SK-N-SH (cell line): Measurements from ENCODE around the gene NAV1. TPM values are rescaled to one million over a fixed set of nuclear protein-coding genes. Genes with fewer than 3 reads are reported as not detected.

ENCODE experiments used
- CTCF ChIA-PET: fragments of 300-600, 350-600 bp; formaldehyde crosslinking; extraction: SDS; loops from one replicate; lab custom pipeline; 2021; lab: Yijun Ruan, JAX
- POLR2A ChIA-PET: fragments of 350-600 bp; sonication (Branson Sonifier 250); formaldehyde crosslinking; extraction: SDS; loops from one replicate; lab custom pipeline; 2020; ENCODE audit warnings: antibody characterized with exemption, inconsistent platforms; lab: Yijun Ruan, JAX
- DNase-seq: peaks from one replicate; pipeline ENCODE4 v3.0.0; 2012
- H2AFZ ChIP-seq: fragments of 200-600 bp; sonication (generic); 2 replicates; pipeline ENCODE4 v1.8.1; 2016; ENCODE audit warnings: antibody characterized with exemption, mild to moderate bottlenecking, low read depth
- H3F3A ChIP-seq: fragments of 200-600 bp; sonication (generic); replicated peaks from 2 replicates; pipeline ENCODE3; 2016; ENCODE audit warnings: antibody characterized with exemption, mild to moderate bottlenecking; ENCODE audit not compliant: insufficient read depth
- H3K27ac ChIP-seq, 2 experiments: fragments of 200-500 bp in 1 of 2; fragments of 200-600 bp in 1 of 2; sonication (Bioruptor generic) in 1 of 2; sonication (generic), shearing (Covaris generic) in 1 of 2; 2 replicates each; pipeline versions ENCODE4 v1.5.1 to v1.6.1; 2014 to 2016; ENCODE audit warnings: low read depth in 2 of 2, inconsistent platforms in 1 of 2, low read length in 1 of 2, mild to moderate bottlenecking in 1 of 2, mixed read lengths in 1 of 2
- H3K27me3 ChIP-seq: fragments of 200-600 bp; sonication (generic), shearing (Covaris generic); 2 replicates; pipeline ENCODE4 v1.6.1; 2016; ENCODE audit warnings: mixed run types; ENCODE audit not compliant: insufficient read depth
- H3K36me3 ChIP-seq, 2 experiments: fragments of 200-500 bp in 1 of 2; fragments of 200-600 bp in 1 of 2; sonication (Bioruptor generic) in 1 of 2; sonication (generic) in 1 of 2; replicated peaks in 1 of 2; 2 replicates each; pipeline versions ENCODE3 to v1.5.1; 2014 to 2016; ENCODE audit warnings: low read length in 1 of 2, mild to moderate bottlenecking in 1 of 2; ENCODE audit not compliant: insufficient read depth in 2 of 2, control insufficient read depth in 1 of 2
- H3K4me1 ChIP-seq, 2 experiments: fragments of 200-500 bp in 1 of 2; fragments of 200-600 bp in 1 of 2; sonication (Bioruptor generic) in 1 of 2; sonication (generic), shearing (Covaris generic) in 1 of 2; 2 replicates each; pipeline versions ENCODE4 v1.5.1 to v1.6.1; 2014 to 2016; ENCODE audit warnings: low read depth in 1 of 2, low read length in 1 of 2, mixed run types in 1 of 2; ENCODE audit not compliant: insufficient read depth in 2 of 2, control insufficient read depth in 1 of 2
- H3K4me2 ChIP-seq: fragments of 200-600 bp; sonication (generic), shearing (Covaris generic); 2 replicates; pipeline ENCODE4 v1.6.1; 2017; ENCODE audit warnings: mixed run types
- H3K4me3 ChIP-seq, 2 experiments: fragments of 200-500 bp in 1 of 2; fragments of 200-600 bp in 1 of 2; sonication (Bioruptor generic) in 1 of 2; sonication (generic), shearing (Covaris generic) in 1 of 2; 2 replicates each; pipeline versions ENCODE4 v1.5.1 to v1.8.1; 2014 to 2016; ENCODE audit warnings: low read depth in 2 of 2, inconsistent platforms in 1 of 2, low read length in 1 of 2, mild to moderate bottlenecking in 1 of 2, mixed read lengths in 1 of 2, moderate library complexity in 1 of 2
- H3K79me2 ChIP-seq: fragments of 200-600 bp; sonication (generic); 2 replicates; pipeline ENCODE4 v1.8.1; 2017; ENCODE audit warnings: mild to moderate bottlenecking; ENCODE audit not compliant: insufficient read depth
- H3K9ac ChIP-seq: fragments of 200-600 bp; sonication (generic); 2 replicates; pipeline ENCODE4 v1.6.1; 2017; ENCODE audit warnings: mixed run types
- H3K9me2 ChIP-seq: fragments of 200-600 bp; sonication (generic); 2 replicates; pipeline ENCODE4 v1.6.1; 2017; ENCODE audit warnings: mixed run types
- H3K9me3 ChIP-seq: fragments of 200-600 bp; sonication (generic); 2 replicates; pipeline ENCODE4 v1.6.1; 2017; ENCODE audit warnings: mixed run types, mild to moderate bottlenecking, moderate library complexity
- H4K20me1 ChIP-seq: fragments of 200-600 bp; sonication (generic); 2 replicates; pipeline ENCODE4 v1.6.1; 2017; ENCODE audit warnings: mild to moderate bottlenecking, mixed run types; ENCODE audit not compliant: insufficient read depth
- CHD2 ChIP-seq: fragments of 150-350 bp; IDR thresholded peaks from 2 replicates; pipeline ENCODE4 v1.6.1; 2018; ENCODE audit warnings: low read length; ENCODE audit not compliant: partially characterized antibody
- ELF1 ChIP-seq: IDR thresholded peaks from 2 replicates; pipeline ENCODE4 v1.4.0; 2012
- EP300 ChIP-seq, 2 experiments: IDR thresholded peaks; 2 replicates each; pipeline versions ENCODE4 v1.4.0 to v1.6.1; 2012; ENCODE audit warnings: borderline replicate concordance in 1 of 2, low read depth in 1 of 2, low read length in 1 of 2
- FOSL2 ChIP-seq: IDR thresholded peaks from 2 replicates; pipeline ENCODE4 v1.4.0; 2012; ENCODE audit warnings: low read depth, mild to moderate bottlenecking, moderate library complexity, borderline replicate concordance
- FOXJ3 ChIP-seq: sonication (generic); formaldehyde crosslinking; IDR thresholded peaks from 2 replicates; pipeline ENCODE4 v1.5.1; 2020; ENCODE audit warnings: mild to moderate bottlenecking, missing genetic modification reagents
- GABPA ChIP-seq: IDR thresholded peaks from 2 replicates; pipeline ENCODE4 v1.4.0; 2012; ENCODE audit warnings: low read depth, mild to moderate bottlenecking
- GATA2 ChIP-seq: sonication (generic); formaldehyde crosslinking; IDR thresholded peaks from 2 replicates; pipeline ENCODE4 v1.5.0; 2020; ENCODE audit warnings: mild to moderate bottlenecking, missing genetic modification reagents
- IRF3 ChIP-seq: fragments of 150-350 bp; IDR thresholded peaks from 2 replicates; pipeline ENCODE4 v1.6.1; 2016; ENCODE audit warnings: mild to moderate bottlenecking, low read depth, low read length
- JUND ChIP-seq: IDR thresholded peaks from 2 replicates; pipeline ENCODE4 v1.4.0; 2012
- MAX ChIP-seq: IDR thresholded peaks from 2 replicates; pipeline ENCODE4 v1.4.0; 2012; ENCODE audit warnings: low read depth
- MEF2A ChIP-seq: IDR thresholded peaks from 2 replicates; pipeline ENCODE4 v1.4.0; 2012; ENCODE audit warnings: low read depth, borderline replicate concordance
- NFIC ChIP-seq: IDR thresholded peaks from 2 replicates; pipeline ENCODE4 v1.4.0; 2012; ENCODE audit warnings: borderline replicate concordance
- NRF1 ChIP-seq: IDR thresholded peaks from 2 replicates; pipeline ENCODE4 v1.6.1; 2012; ENCODE audit warnings: low read depth, mild to moderate bottlenecking, low read length
- PBX3 ChIP-seq: IDR thresholded peaks from 2 replicates; pipeline ENCODE4; 2012
- POLR2AphosphoS5 ChIP-seq: IDR thresholded peaks from 2 replicates; pipeline ENCODE4 v1.6.1; 2012; ENCODE audit warnings: low read depth, low read length
- RAD21 ChIP-seq: IDR thresholded peaks from 2 replicates; pipeline ENCODE4 v1.6.1; 2012; ENCODE audit warnings: mild to moderate bottlenecking, low read length
- RFX5 ChIP-seq: IDR thresholded peaks from 2 replicates; pipeline ENCODE4 v1.6.1; 2012; ENCODE audit warnings: mild to moderate bottlenecking, improper control_type of control experiment, low read length
- RXRA ChIP-seq: IDR thresholded peaks from 2 replicates; pipeline ENCODE4 v1.4.0; 2012; ENCODE audit warnings: low read depth, mild to moderate bottlenecking, borderline replicate concordance
- SIN3A ChIP-seq: IDR thresholded peaks from 2 replicates; pipeline ENCODE4 v1.6.1; 2012; ENCODE audit warnings: low read depth, mild to moderate bottlenecking, low read length, moderate library complexity, borderline replicate concordance
- TAF1 ChIP-seq: IDR thresholded peaks from 2 replicates; pipeline ENCODE4 v1.6.1; 2012; ENCODE audit warnings: low read depth, mild to moderate bottlenecking, low read length, moderate library complexity, borderline replicate concordance
- TCF12 ChIP-seq: IDR thresholded peaks from 2 replicates; pipeline ENCODE4 v1.4.0; 2012
- TEAD4 ChIP-seq: IDR thresholded peaks from 2 replicates; pipeline ENCODE4 v1.4.0; 2012; ENCODE audit warnings: mild to moderate bottlenecking, borderline replicate concordance; ENCODE audit not compliant: insufficient read depth
- USF1 ChIP-seq: IDR thresholded peaks from 2 replicates; pipeline ENCODE4 v1.4.0; 2012; ENCODE audit warnings: low read depth, borderline replicate concordance
- USF2 ChIP-seq: fragments of 150-350 bp; IDR thresholded peaks from 2 replicates; pipeline ENCODE4 v1.6.1; 2017; ENCODE audit warnings: antibody characterized with exemption, low read length, low read depth, borderline replicate concordance
- YY1 ChIP-seq: IDR thresholded peaks from 2 replicates; pipeline ENCODE4 v1.4.0; 2012; ENCODE audit warnings: low read depth, mild to moderate bottlenecking
- ZBTB33 ChIP-seq: IDR thresholded peaks from 2 replicates; pipeline ENCODE4 v1.4.0; 2012; ENCODE audit warnings: low read depth, borderline replicate concordance
- WGBS: methylation state at CpG from one replicate; pipeline ENCODE4 v1.1.6; 2017; ENCODE audit warnings: low lambda C conversion rate; 5-methylcytosine and 5-hydroxymethylcytosine counted together
- polyA plus RNA-seq, 3 experiments: library from polyadenylated mRNA; depleted of rRNA; stranded (reverse); fragments of >200 nt; gene quantifications; 2 replicates each; pipeline ENCODE4 v1.2.3, GENCODE V29; 2012

NAV1 gene
- 13.3 and 16.1 TPM in 2 replicates for polyA plus RNA-seq (2012; rRNA removed)
- 11.1 and 14.3 TPM in 2 replicates for polyA plus RNA-seq (2012; cell fraction: cytosol; rRNA removed)
- polyA plus RNA-seq (2012; cell fraction: nucleus; rRNA removed): 39.7 and 44.9 TPM in 2 replicates

GRCh38 chr1:201538612-201539551 is at the start of gene NAV1:
Gene NAV1 (plus strand): TSS chr1:201539127. CDS start chr1:201622885, 83,758 bp downstream.
- peaks cover 5% of the 10 kb centered on the region; the same call in 1 of the 2 replicates for H4K20me1 ChIP-seq
- CTCF ChIA-PET: interaction anchor here (0.9 to 14.0 kb wide), 8 partner anchors 8 to 254 kb away, joined by 3 to 196 read pairs (median 9); no protein-coding TSS in a partner anchor
- peaks cover 65% of the 10 kb centered on the region for H3K79me2 ChIP-seq
- peak within 1 kb of the TSS; percentile 94 for H3K9ac ChIP-seq
- H3K36me3 ChIP-seq: no peaks in the 10 kb centered on the region
- peak; percentile 90 for DNase-seq
- H3K4me2 ChIP-seq: peak within 1 kb of the TSS; percentile 93
- no peaks in the 10 kb centered on the region for H3K27me3 ChIP-seq
- POLR2A ChIA-PET: interaction anchor here (0.6 to 1.9 kb wide), 3 partner anchors 70 to 220 kb away, joined by 3 to 5 read pairs (median 4); partner anchors contain the start of gene PHLDA3
- H2AFZ ChIP-seq: 0 out of 2 replicates have a peak within 1 kb of the TSS, but pooled peaks have one; percentile 7
- peaks cover 82% of the 10 kb centered on the region for H3F3A ChIP-seq
- H3K4me1 ChIP-seq: peaks cover 38 to 46% of the 10 kb centered on the region in 2 experiments
- peak within 1 kb of the TSS; percentile 90 to 92 for H3K4me3 ChIP-seq
- no peaks in the 10 kb centered on the region for H3K9me3 ChIP-seq
- H3K27ac ChIP-seq: peak within 1 kb of the TSS; percentile 84 to 94
- 0% methylated on average over 13 of the region's 93 CpGs for WGBS
- H3K9me2 ChIP-seq: no peaks in the 10 kb centered on the region
- TF ChIP-seq ZBTB33 (peak; percentile 20; the same call in 1 of the 2 replicates), IRF3 (no peak), RXRA (peak; percentile 95), EP300 (IDR thresholded peaks at IDR 0.05; ENCODE audit: borderline replicate concordance in 1 of 2, low read depth in 1 of 2, low read length in 1 of 2) (peak in 1 of 2 experiments; percentile 51; a peak in 1 of 4 replicates), GATA2 (no peak), POLR2AphosphoS5 (peak; percentile 61; the same call in 1 of the 2 replicates), YY1 (no peak), USF1 (0 out of 2 replicates have a peak, but pooled peaks have one; percentile 53), JUND (peak; percentile 41), FOXJ3 (no peak), SIN3A (no peak), MEF2A (no peak; the same call in 1 of the 2 replicates), USF2 (no peak), ELF1 (no peak), RAD21 (no peak), TCF12 (peak; percentile 65), FOSL2 (peak; percentile 54; the same call in 1 of the 2 replicates), RFX5 (no peak), PBX3 (peak; percentile 21), NRF1 (no peak), TEAD4 (peak; percentile 77), MAX (peak; percentile 58; the same call in 1 of the 2 replicates), CHD2 (peak; percentile 59), NFIC (peak; percentile 77), GABPA (no peak), TAF1 (peak; percentile 59; the same call in 1 of the 2 replicates)
